ENCODE measurements around the gene TCN2. TPM values are rescaled to one million over a fixed set of nuclear protein-coding genes. Genes with fewer than 3 reads are reported as not detected.
A peak's percentile ranks its signal among the peaks of the same experiment; 100 is the strongest.

The TCN2 gene
- total RNA-seq, 1 experiment from 2014 or later = 2.2 TPM

- H3K4me2 ChIP-seq (ENCODE audit: low read length) = peak overlapping the region; percentile 38
- no peaks in the 10 kb centered on the region for H3K79me2 ChIP-seq (ENCODE audit: insufficient read depth, low read length)
- H3K9me3 ChIP-seq (ENCODE audit: control insufficient read depth in 1 of 2, insufficient read depth in 1 of 2, low read depth in 1 of 2, low read length in 2 of 2) = no peaks in the 10 kb centered on the region
- H2AFZ ChIP-seq (ENCODE audit: low read depth, low read length, poor library complexity, severe bottlenecking) = no peak overlapping the region
- ChIA-PET CTCF (no interaction called here), POLR2A (no interaction called here), RAD21 (ENCODE audit: low non-redundant PET in 1 of 2, low total read pairs in 2 of 2, uncharacterized antibody in 2 of 2, unreplicated experiment in 2 of 2) (no interaction called here)
- TF ChIP-seq POLR2AphosphoS5 (IDR thresholded peaks at IDR 0.05; ENCODE audit: low read depth, low read length) (no peak), CBX3 (IDR thresholded peaks at IDR 0.05; ENCODE audit: low read depth) (no peak), SP1 (IDR thresholded peaks at IDR 0.05; ENCODE audit: low read depth) (no peak), SRF (IDR thresholded peaks at IDR 0.05; ENCODE audit: low read depth) (no peak), SIN3A (IDR thresholded peaks at IDR 0.05; ENCODE audit: low read depth) (no peak), POLR2A (IDR thresholded peaks at IDR 0.05; ENCODE audit: borderline replicate concordance, extremely low read depth, insufficient read depth, insufficient read length) (no peak), FOSL1 (IDR thresholded peaks at IDR 0.05; ENCODE audit: low read depth) (no peak), CTCF (IDR thresholded peaks at IDR 0.05 in 2 of 3, conservative IDR thresholded peaks at IDR 0.05 in 1 of 3; ENCODE audit: borderline replicate concordance in 1 of 3, insufficient read depth in 1 of 3, low read depth in 2 of 3, low read length in 2 of 3) (no peak), ZNF274 (IDR thresholded peaks at IDR 0.05; ENCODE audit: low read depth, low read length) (no peak), ZFX (IDR thresholded peaks at IDR 0.05) (no peak), EGR1 (IDR thresholded peaks at IDR 0.05; ENCODE audit: low read depth) (no peak)
- no peaks in the 10 kb centered on the region for H3K27me3 ChIP-seq (ENCODE audit: insufficient read depth, low read length)
- H3K36me3 ChIP-seq (ENCODE audit: control insufficient read depth in 1 of 2, insufficient read depth in 2 of 2, low read length in 2 of 2) = peaks cover 14 to 25% of the 10 kb centered on the region in 2 experiments; a peak in 3 of 4 replicates
- no peaks in the 10 kb centered on the region for H4K20me1 ChIP-seq (ENCODE audit: insufficient read depth)
- no peak overlapping the region for H3K27ac ChIP-seq (ENCODE audit: low read depth, low read length)
- BruUV-seq (replicated peaks) = no TSS peak
- intact Hi-C loops (cut with micrococcal nuclease) = no loop called here
- H3K4me1 ChIP-seq (ENCODE audit: control insufficient read depth in 1 of 2, insufficient read depth in 2 of 2, low read length in 2 of 2) = peaks cover 6 to 22% of the 10 kb centered on the region in 2 experiments; a peak in 3 of 4 replicates
- H3K9ac ChIP-seq (ENCODE audit: low read length) = no peak overlapping the region
- ATAC-seq (peak; percentile 39), DNase-seq (ENCODE audit: low read depth, low spot score) (no peak)
- no peaks in the 10 kb centered on the region for H3K9me2 ChIP-seq (ENCODE audit: insufficient read depth)
- no peak overlapping the region for H3K4me3 ChIP-seq (replicated peaks in 1 of 2; ENCODE audit: low read depth in 1 of 2, low read length in 2 of 2)
Observed at GRCh38 chr22:30573594-30574094, 33.3 kb upstream of the TCN2 start.

Data from HCT116 (cell line).